GM19351 (cell line): ENCODE measurements around the gene AZI2.
A peak's percentile ranks its signal among the peaks of the same experiment; 100 is the strongest.

Experiments used
- ATAC-seq: cut with Tn5 transposase; IDR thresholded peaks from one replicate; pipeline ENCODE4 v1.9.1; 2021; ENCODE audit warnings: mild to moderate bottlenecking, moderate library complexity; ENCODE audit not compliant: unreplicated experiment

AZI2 gene

GRCh38 chr3:28308196-28308595 is 40.4 kb downstream of the AZI2 start:
- no peak for ATAC-seq

GRCh38 chr3:28301688-28302087 is 46.9 kb downstream of the AZI2 start:
- ATAC-seq, result no peak

- no peak for ATAC-seq
Observed at GRCh38 chr3:28300345-28300962, 48.2 kb downstream of the AZI2 start.

GRCh38 chr3:28299705-28300104 is 48.9 kb downstream of the AZI2 start:
- no peak for ATAC-seq

- peak; percentile 57 for ATAC-seq
Observed at GRCh38 chr3:28295898-28296490, 52.6 kb downstream of the AZI2 start.

- ATAC-seq, result no peak
Observed at GRCh38 chr3:28294667-28295413, 53.8 kb downstream of the AZI2 start.

- ATAC-seq, result no peak
Observed at GRCh38 chr3:28292622-28293021, 56.0 kb downstream of the AZI2 start.

- ATAC-seq, result no peak
Observed at GRCh38 chr3:28291577-28291976, 57.0 kb downstream of the AZI2 start.

- ATAC-seq, result no peak
Observed at GRCh38 chr3:28290863-28291300, 57.7 kb downstream of the AZI2 start.

- no peak for ATAC-seq
Observed at GRCh38 chr3:28287046-28287445, 61.6 kb downstream of the AZI2 start.

- ATAC-seq, result peak; percentile 90
Observed at GRCh38 chr3:28286595-28286994, 62.0 kb downstream of the AZI2 start.

GRCh38 chr3:28280781-28281180 is 67.8 kb downstream of the AZI2 start:
- no peak for ATAC-seq

- ATAC-seq, result peak; percentile 48
Observed at GRCh38 chr3:28279770-28280169, 68.9 kb downstream of the AZI2 start.

- ATAC-seq, result no peak
Observed at GRCh38 chr3:28278918-28279317, 69.7 kb downstream of the AZI2 start.

GRCh38 chr3:28273837-28274236 is 74.8 kb downstream of the AZI2 start:
- ATAC-seq, result no peak
